ENCODE results near the gene FCAMR.

The FCAMR gene, protein sequence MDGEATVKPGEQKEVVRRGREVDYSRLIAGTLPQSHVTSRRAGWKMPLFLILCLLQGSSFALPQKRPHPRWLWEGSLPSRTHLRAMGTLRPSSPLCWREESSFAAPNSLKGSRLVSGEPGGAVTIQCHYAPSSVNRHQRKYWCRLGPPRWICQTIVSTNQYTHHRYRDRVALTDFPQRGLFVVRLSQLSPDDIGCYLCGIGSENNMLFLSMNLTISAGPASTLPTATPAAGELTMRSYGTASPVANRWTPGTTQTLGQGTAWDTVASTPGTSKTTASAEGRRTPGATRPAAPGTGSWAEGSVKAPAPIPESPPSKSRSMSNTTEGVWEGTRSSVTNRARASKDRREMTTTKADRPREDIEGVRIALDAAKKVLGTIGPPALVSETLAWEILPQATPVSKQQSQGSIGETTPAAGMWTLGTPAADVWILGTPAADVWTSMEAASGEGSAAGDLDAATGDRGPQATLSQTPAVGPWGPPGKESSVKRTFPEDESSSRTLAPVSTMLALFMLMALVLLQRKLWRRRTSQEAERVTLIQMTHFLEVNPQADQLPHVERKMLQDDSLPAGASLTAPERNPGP

GRCh38 chr1:206970446-206970845, at the start of gene FCAMR:
FCAMR (minus strand) TSS chr1:206970460; CDS start chr1:206970125, 335 bp downstream.
- DNase-seq (ENCODE audit: low spot score), result no peak

DNA sequence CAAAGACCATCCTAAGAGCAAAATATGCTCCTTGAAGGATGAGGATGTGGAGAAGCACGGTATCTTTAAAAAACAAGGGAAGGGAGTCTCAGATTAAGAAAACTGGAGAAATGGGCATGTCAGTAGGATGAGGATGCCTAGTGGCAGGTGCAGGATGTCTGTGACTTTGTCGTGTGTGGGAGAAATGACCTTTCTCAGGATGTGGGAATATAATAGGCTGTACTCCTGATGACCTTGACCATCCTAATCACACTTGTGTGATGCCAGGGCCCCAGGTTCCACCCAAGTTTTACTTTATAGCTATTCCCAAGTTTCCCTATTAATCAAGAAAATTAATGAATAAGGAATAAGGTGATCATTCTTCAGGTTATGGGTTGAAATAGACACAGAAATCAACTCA, 49.4 kb upstream of the FCAMR start:
- no peak for DNase-seq (ENCODE audit: low spot score)

DNA sequence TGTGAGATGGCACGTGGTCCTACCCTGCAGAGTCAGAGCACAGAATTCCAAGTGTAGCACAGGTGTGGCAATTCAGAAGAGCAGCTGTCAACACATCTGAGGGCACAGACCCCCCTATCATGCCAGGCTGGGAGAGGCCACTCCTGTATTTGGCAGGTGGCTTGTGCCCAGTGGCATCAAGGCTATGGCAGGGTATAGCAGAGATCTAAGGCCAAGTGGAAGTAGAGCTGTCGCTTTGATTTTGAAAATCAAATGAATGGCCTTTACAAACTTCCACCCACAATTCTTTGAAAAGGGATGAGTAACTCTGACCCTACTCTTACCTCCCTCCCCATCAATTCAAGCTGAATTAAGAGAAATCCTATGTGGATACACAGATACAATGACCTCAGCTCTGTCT, 48.9 kb upstream of the FCAMR start:
- no peak for DNase-seq (ENCODE audit: low spot score)

- no peak for DNase-seq (ENCODE audit: low spot score)
These were observed 48.4 kb upstream of the FCAMR start for GRCh38 chr1:207018707-207019106.

DNA sequence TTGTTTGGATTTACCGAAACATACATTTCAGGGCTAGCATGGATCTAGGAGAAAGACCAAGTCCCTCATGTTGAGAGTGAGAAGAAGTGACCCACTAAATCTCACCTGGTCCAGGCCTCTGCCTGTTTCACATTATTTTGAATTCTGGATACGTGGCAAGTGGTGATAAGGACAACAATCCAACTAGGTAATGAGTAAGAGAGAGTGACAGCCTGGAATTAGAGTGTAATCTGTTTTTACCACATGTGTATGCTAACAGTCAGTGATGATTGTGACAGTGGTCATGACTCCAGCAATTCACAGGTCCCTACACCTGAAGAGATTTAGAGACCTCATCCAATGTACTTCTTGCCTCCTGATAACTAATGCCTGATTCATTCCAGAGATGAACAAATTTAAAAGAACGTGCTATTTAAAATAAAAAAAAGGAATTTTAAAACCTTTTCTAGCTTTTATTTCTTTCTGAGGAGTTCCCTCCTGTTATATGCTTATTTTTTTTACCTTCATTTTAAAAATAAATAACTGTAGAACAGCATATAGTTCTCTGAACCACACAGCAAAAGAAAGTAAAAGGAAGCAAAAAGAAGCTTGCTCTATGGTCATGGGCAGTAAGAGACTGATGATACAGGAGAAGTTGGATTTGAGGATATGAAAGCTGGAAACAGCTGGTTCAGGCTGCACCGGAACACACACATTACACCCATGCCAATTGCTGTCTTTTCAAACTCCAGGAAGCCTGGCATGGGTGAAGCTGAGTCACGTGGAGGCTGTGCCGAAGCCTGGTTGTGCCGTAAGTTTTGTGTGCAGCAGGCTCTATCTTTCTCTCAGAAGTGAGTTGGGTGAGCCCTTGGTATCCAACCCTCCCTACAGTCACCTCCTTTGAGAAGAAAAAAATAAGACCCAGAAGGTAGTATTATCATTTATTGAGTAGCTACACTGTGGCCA, 47.6 kb upstream of the FCAMR start:
- DNase-seq (ENCODE audit: low spot score), result no peak

DNA sequence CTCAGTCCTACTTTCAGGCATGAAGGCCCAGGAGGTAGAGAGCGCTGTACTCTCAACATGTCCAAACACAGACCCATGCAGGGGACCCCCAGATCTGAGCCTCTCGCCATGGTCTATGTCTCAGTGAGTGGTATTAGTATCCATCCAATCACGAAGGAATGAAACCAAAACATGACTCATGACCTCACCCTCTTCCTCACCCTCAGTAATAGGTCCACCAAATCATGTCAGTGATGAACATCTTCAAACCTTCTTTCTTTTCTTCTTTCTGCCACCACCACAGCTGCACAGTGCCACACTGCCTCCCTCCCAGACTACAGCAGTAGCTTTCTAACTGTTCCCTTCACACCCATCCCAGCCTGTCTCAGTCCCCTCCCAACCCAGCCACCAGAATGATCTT, 45.5 kb upstream of the FCAMR start:
- no peak for DNase-seq (ENCODE audit: low spot score)

DNA sequence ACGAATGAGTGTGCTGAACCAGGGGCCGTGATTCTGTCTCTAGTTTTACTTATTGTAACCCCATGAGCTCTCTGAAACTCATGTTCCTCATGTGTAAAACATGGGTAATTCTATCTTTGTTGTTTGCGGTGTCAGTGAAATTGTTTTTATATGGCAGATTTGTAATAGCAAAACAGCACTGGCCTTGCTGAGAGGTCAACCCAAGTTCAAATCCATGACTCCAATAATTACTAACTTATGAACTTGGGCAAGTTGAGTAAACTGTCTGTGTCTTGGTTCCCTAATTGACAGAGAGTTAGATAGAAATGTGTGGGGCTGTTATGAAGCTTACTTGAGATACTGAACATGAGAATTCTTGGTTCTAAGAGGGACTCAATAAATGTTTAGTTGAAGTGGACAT, 44.5 kb upstream of the FCAMR start:
- DNase-seq (ENCODE audit: low spot score), result no peak

- DNase-seq (ENCODE audit: low spot score), result no peak
These were observed 43.2 kb upstream of the FCAMR start for GRCh38 chr1:207013321-207014085.

GRCh38 chr1:207010726-207011125, 40.5 kb upstream of the FCAMR start:
- no peak for DNase-seq (ENCODE audit: low spot score)

DNA sequence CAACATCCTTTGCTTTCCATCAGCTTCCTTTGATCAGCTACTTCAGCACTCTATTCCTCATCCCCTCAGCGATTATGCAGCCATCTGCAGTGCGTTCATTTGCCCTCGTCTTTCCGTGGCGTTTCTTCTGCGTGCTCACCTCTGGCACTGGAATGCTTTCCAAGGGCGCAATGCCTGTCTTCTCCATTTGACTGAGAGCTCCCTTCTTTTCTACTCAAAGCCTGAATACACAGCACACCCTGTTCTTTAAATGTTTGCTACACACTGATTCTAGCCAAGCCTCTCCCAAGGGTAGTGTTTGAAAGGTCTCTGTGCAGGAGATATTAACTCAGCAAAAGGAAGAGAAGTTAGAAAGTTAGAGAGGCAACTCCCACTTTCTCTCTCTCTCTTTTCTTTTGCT, 39.7 kb upstream of the FCAMR start:
- no peak for DNase-seq (ENCODE audit: low spot score)

- DNase-seq (ENCODE audit: low spot score), result no peak
These were observed 39.1 kb upstream of the FCAMR start for GRCh38 chr1:207009182-207009850.

- peak; percentile 93 for DNase-seq (ENCODE audit: low spot score)
These were observed 37.2 kb upstream of the FCAMR start for GRCh38 chr1:207007352-207008033.

- DNase-seq (ENCODE audit: low spot score), result no peak
These were observed 36.7 kb upstream of the FCAMR start for GRCh38 chr1:207006914-207007313.

DNA sequence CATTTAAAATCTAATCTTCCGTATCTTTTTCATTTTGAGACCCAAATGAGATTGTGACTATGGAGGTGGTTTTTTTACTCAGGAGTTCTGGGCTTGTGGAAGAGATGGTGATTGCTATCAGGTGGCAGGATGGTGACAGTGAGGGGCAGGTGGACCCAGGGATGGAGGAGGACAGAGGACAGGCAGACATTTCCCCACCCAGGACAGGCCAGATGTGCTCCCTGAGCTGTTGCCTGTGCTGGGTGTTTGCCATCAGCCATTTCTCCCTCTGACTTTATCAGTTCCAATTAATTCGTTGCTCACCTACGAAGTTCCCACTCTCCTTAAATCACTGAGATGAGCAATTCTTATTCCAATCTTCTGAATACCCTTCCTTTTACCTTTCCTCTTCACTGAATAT, 35.8 kb upstream of the FCAMR start:
- no peak for DNase-seq (ENCODE audit: low spot score)

DNA sequence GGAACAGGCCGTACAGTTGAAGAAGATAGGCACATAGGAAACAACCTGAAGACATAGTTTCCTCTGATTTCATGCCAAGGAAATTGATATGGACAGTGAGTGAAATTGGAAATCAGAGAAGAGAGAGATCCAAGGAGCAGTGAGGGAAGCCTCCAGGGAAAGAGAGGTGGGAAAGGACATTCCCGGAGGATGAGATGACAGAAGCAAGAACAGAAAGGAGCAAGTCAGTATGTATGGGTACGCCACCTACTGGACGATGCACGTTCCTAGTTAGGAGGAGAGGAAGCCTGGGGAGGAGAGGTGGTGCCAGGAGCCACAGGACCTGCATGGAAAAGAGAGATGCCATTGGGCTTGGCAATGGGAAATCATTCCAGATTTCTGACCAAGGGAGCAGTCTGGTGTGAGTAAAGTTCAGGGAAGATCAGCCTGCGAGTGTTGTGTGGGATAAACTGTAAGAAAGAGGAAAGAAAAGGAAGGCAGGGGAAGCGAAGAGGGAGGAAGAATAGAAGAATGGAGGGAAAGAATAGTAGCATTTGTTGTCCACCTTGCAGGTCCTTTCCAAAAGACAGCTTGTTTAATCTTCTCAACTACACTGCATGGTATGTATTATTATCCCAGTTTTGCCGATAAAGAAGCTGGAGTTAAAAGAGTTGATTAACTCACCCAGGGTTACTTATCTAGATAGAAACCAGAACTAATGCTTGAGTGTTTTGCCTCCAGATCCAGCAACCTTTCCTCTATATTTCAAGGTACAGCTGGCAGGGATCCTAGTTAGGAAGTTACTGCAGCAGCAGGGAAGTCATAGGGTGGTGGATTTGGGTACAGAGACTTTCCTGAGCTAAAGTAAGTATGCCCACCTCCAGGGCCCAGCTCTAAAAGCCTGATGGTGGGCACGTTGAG, 34.9 kb upstream of the FCAMR start:
- peak; percentile 83 for DNase-seq (ENCODE audit: low spot score)

DNA sequence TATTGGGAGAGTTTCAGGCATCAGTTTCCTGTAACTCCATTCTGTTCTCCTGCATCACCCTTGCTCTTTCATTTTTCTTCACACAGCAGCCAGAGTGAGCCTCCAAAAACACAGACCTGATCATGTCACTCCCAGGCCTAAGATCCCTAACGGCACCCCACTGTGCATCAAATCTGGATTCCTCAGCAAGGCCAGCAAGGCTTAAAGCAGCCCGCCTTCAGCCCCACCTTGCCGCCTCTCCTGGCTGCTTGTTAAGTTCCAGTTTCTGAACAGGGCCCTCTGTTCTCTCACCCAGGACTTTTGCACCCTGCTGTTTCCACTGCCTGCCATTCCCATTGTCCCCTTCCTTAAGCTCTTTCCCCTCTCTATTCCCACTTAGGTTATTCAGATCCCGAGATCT, 33.0 kb upstream of the FCAMR start:
- no peak for DNase-seq (ENCODE audit: low spot score)

DNA sequence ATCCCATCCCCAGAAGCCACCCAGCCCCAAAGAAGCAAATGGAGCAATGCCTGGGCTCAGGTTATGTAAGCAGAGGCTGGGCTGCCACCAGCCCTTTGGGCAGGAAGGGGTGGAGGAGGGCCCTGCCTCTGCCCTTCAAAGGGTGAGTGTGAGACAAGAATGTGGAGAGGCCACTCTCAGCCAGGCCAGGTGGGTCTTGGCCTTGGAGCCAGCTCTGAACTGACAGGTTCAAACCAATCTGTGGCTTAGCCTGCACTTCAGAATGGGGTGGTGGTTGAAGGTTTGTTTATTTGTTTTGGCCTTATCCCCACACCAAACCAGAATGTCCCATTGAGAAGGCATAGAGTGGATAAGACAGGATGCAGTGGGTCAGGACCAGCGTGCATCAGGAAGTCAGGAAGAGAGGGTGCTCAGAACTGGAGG, 32.5 kb upstream of the FCAMR start:
- DNase-seq (ENCODE audit: low spot score), result peak; percentile 86

DNA sequence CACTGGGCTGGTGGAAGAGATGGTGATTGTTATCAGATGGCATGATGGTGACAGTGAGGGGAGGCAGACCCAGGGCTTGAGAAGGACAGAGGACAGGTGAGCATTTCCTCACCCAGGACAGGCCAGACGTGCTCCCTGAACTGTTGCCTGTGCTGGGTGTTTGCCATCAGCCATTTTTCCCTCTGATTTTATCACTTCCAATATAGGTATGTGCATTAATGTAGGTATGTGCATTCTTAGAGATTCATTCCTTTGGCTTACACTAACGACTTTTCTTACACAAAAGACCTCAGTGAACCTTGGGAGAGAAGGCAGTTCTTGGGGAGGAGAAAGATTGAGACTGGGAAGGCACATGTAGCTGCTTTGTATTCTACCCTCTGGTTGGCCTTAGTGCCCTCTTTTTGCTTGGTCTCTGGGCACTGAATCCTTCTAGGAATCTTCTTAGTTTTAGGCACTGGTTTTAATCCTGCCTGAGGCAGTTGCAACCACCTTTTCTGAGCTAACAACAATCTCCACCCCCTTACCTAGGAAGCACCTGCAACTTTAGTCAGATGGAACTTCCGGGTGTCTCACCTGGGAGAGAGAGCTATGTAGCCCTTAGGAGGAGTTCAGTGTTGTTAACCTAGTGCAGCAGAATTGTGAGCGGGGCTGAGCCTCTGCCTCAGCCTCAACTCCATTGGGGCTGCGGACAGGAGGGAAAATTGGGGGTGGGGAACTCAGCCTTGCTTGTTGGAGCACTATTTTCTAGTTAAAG, 31.4 kb upstream of the FCAMR start:
- DNase-seq (ENCODE audit: low spot score), result no peak
